HepG2 (cell line): ENCODE results near the gene C22orf31. TPM values are rescaled to one million over a fixed set of nuclear protein-coding genes. Genes with fewer than 3 reads are reported as not detected.
A peak's percentile ranks its signal among the peaks of the same experiment; 100 is the strongest.

ENCODE experiments used
- ARNTL ChIP-seq: sonication (generic); formaldehyde crosslinking; IDR thresholded peaks from 2 replicates; pipeline ENCODE4 v1.4.0; 2020; ENCODE audit warnings: mild to moderate bottlenecking, missing genetic modification reagents
- ATF5 ChIP-seq: sonication (generic); formaldehyde crosslinking; IDR thresholded peaks from 2 replicates; pipeline ENCODE4 v1.4.0; 2020; ENCODE audit warnings: mild to moderate bottlenecking, low read depth, missing genetic modification reagents
- BORCS8-MEF2B ChIP-seq: sonication (generic); formaldehyde crosslinking; IDR thresholded peaks from 2 replicates; pipeline ENCODE4 v1.8.0; 2022; ENCODE audit warnings: mild to moderate bottlenecking, missing genetic modification reagents
- CAMTA2 ChIP-seq: sonication (generic); formaldehyde crosslinking; IDR thresholded peaks from 2 replicates; pipeline ENCODE4 v1.4.0; 2020; ENCODE audit warnings: mild to moderate bottlenecking, missing genetic modification reagents, borderline replicate concordance
- CEBPG ChIP-seq: IDR thresholded peaks from 2 replicates; pipeline ENCODE4 v1.6.1; 2016
- CREB1 ChIP-seq, 2 experiments: fragments of 450-650 bp in 1 of 2; IDR thresholded peaks; 2 replicates each; pipeline ENCODE4 v1.6.1; 2016 to 2017; ENCODE audit warnings: control low read depth in 1 of 2, mild to moderate bottlenecking in 1 of 2, missing compliant biosample characterization in 1 of 2, missing genetic modification characterization in 1 of 2
- EP300 ChIP-seq, 3 experiments: sonication (generic) in 1 of 3; formaldehyde crosslinking in 1 of 3; IDR thresholded peaks; 2 replicates each; pipeline versions ENCODE4 v1.5.1 to v1.6.1; 2011 to 2020; ENCODE audit warnings: low read depth in 2 of 3, low read length in 2 of 3, borderline replicate concordance in 1 of 3, improper control_type of control experiment in 1 of 3, mild to moderate bottlenecking in 1 of 3, missing genetic modification reagents in 1 of 3, moderate library complexity in 1 of 3
- GMEB1 ChIP-seq: sonication (generic); formaldehyde crosslinking; IDR thresholded peaks from 2 replicates; pipeline ENCODE4 v1.5.1; 2020; ENCODE audit warnings: missing genetic modification reagents, mild to moderate bottlenecking, borderline replicate concordance
- GTF2F1 ChIP-seq: fragments of 150-350 bp; IDR thresholded peaks from 2 replicates; pipeline ENCODE4 v1.6.1; 2014; ENCODE audit warnings: low read length
- HNF1B ChIP-seq: sonication (generic); formaldehyde crosslinking; IDR thresholded peaks from 2 replicates; pipeline ENCODE4 v1.5.1; 2020; ENCODE audit warnings: mild to moderate bottlenecking, moderate library complexity, missing genetic modification reagents
- IKZF4 ChIP-seq: sonication (generic); formaldehyde crosslinking; IDR thresholded peaks from 2 replicates; pipeline ENCODE4 v1.5.1; 2020; ENCODE audit warnings: borderline replicate concordance, mild to moderate bottlenecking, low read depth, missing genetic modification reagents; ENCODE audit errors: not compliant biosample characterization
- NAIF1 ChIP-seq: sonication (generic); formaldehyde crosslinking; IDR thresholded peaks from 2 replicates; pipeline ENCODE4 v1.5.0; 2020; ENCODE audit warnings: mild to moderate bottlenecking, missing genetic modification reagents, borderline replicate concordance
- PTBP1 ChIP-seq: fragments of 200-400 bp; formaldehyde crosslinking; IDR thresholded peaks from 2 replicates; pipeline ENCODE4 v1.6.1; 2018; ENCODE audit warnings: low read length, low read depth; ENCODE audit not compliant: poor library complexity, severe bottlenecking
- SCMH1 ChIP-seq: sonication (generic); formaldehyde crosslinking; IDR thresholded peaks from 2 replicates; pipeline ENCODE4 v1.9.0; 2021; ENCODE audit warnings: missing genetic modification reagents, mild to moderate bottlenecking, borderline replicate concordance
- THAP11 ChIP-seq: IDR thresholded peaks from 2 replicates; pipeline ENCODE4 v1.6.1; 2016; ENCODE audit warnings: missing biosample characterization, missing genetic modification reagents
- ZBTB8A ChIP-seq: sonication (generic); formaldehyde crosslinking; IDR thresholded peaks from 2 replicates; pipeline ENCODE4 v1.4.0; 2020; ENCODE audit warnings: mild to moderate bottlenecking, low read depth, missing genetic modification reagents, borderline replicate concordance
- ZNF224 ChIP-seq: sonication (generic); formaldehyde crosslinking; IDR thresholded peaks from 2 replicates; pipeline ENCODE4 v1.5.0; 2020; ENCODE audit warnings: mild to moderate bottlenecking, missing genetic modification reagents
- ZNF33A ChIP-seq: sonication (generic); formaldehyde crosslinking; IDR thresholded peaks from 2 replicates; pipeline ENCODE4 v1.5.1; 2020; ENCODE audit warnings: missing genetic modification reagents, mild to moderate bottlenecking, moderate library complexity, borderline replicate concordance
- ZNF367 ChIP-seq: sonication (generic); formaldehyde crosslinking; IDR thresholded peaks from 2 replicates; pipeline ENCODE4 v1.4.0; 2020; ENCODE audit warnings: missing genetic modification reagents, borderline replicate concordance
- ZNF556 ChIP-seq: sonication (generic); formaldehyde crosslinking; IDR thresholded peaks from 2 replicates; pipeline ENCODE4 v1.4.0; 2020; ENCODE audit warnings: mild to moderate bottlenecking, missing genetic modification reagents, borderline replicate concordance
- ZNF569 ChIP-seq: sonication (generic); formaldehyde crosslinking; IDR thresholded peaks from 2 replicates; pipeline ENCODE4 v1.5.0; 2020; ENCODE audit warnings: mild to moderate bottlenecking, missing genetic modification reagents, moderate library complexity, borderline replicate concordance
- ZNF580 ChIP-seq: IDR thresholded peaks from 2 replicates; pipeline ENCODE4 v1.6.1; 2016; ENCODE audit warnings: low read depth, borderline replicate concordance
- ZNF607 ChIP-seq: sonication (generic); formaldehyde crosslinking; IDR thresholded peaks from 2 replicates; pipeline ENCODE4 v1.5.1; 2020; ENCODE audit warnings: missing genetic modification reagents, mild to moderate bottlenecking, borderline replicate concordance
- ZNF644 ChIP-seq: IDR thresholded peaks from 2 replicates; pipeline ENCODE4 v1.6.1; 2016; ENCODE audit warnings: low read depth
- ZNF780A ChIP-seq: sonication (generic); formaldehyde crosslinking; IDR thresholded peaks from 2 replicates; pipeline ENCODE4 v1.8.0; 2022; ENCODE audit warnings: mild to moderate bottlenecking, missing genetic modification reagents, moderate library complexity
- ZSCAN25 ChIP-seq: sonication (generic); formaldehyde crosslinking; IDR thresholded peaks from 2 replicates; pipeline ENCODE4 v1.8.0; 2022; ENCODE audit warnings: mild to moderate bottlenecking, missing genetic modification reagents
- polyA plus RNA-seq, 8 experiments: library from polyadenylated mRNA; depleted of rRNA in 3 of 8; stranded (reverse) in 7 of 8; unstranded in 1 of 8; fragments of >200 nt; fragmentation: Illumina TruSeq in 4 of 8; extraction: Trizol in 4 of 8; gene quantifications; 2 replicates each; pipeline versions ENCODE4 v1.2.1 to v1.2.3, GENCODE V29; 2011 to 2016; ENCODE audit warnings: low read depth in 4 of 8, missing spikeins in 1 of 8, mixed read lengths in 1 of 8; ENCODE audit not compliant: insufficient read depth in 1 of 8
- total RNA-seq, 5 experiments: library from RNA; depleted of rRNA; stranded (reverse); fragments of >200 nt; fragmentation: Illumina TruSeq; extraction: Trizol; gene quantifications; 2 replicates each; pipeline ENCODE4 v1.2.3, GENCODE V29; 2016; ENCODE audit warnings: low read depth in 1 of 5

Gene C22orf31
- total and polyA plus RNA-seq, 2 of the 13 experiments (the other 11 are each of a cell fraction or from before 2014, with no cell fraction given) = not detected

DNA sequence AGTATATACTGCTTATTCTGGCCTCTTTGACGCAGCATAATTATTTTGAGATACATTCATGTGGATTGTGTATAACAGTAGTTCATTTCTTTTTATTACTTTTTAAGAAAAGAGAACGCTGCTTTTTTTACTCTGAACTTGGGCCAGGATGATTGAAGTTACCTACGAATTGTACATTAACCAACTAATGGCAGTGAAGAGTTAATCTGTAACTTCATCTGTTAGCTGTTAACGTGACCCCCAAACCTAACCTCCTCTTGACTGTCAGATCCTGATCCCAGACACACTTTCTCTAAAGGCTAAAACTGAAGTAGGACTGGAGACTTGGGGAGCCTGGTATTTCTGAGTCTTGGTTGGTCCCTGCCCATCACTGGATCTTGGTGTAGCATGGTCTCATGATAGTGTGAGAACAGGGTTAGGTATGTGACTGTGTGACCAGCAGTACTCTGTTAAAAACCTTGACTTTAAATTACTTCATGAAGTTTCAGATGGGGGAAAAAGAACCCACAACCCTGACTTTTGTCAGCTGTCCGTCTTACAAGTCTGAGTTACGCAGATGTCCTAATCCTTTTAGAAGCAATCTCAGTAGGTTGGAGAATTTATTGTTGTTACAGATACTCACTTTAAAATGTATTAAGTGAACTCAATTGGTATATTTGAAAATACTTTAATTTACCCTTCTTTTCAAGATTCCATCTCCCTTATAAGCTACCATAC is 39.4 kb downstream of the C22orf31 start (continued):
- no peak for TF ChIP-seq GMEB1 (CRISPR knock-in tag)
- TF ChIP-seq BORCS8-MEF2B (CRISPR knock-in tag) = no peak
- no peak for TF ChIP-seq CREB1 (IDR thresholded peaks at IDR 0.05)
- TF ChIP-seq CREB1 (CRISPR knock-in tag; IDR thresholded peaks at IDR 0.05) = peak; percentile 53; the same call in 1 of the 2 replicates
- TF ChIP-seq ZNF224 (CRISPR knock-in tag) = no peak
- TF ChIP-seq ZNF367 = no peak
- no peak for TF ChIP-seq ZNF607 (CRISPR knock-in tag)
- TF ChIP-seq GTF2F1 = no peak
- TF ChIP-seq ZNF33A (CRISPR knock-in tag) = no peak
- TF ChIP-seq CAMTA2 = no peak
- TF ChIP-seq ZNF644 (CRISPR knock-in tag) = no peak
- no peak for TF ChIP-seq SCMH1 (CRISPR knock-in tag)
- TF ChIP-seq ZNF569 (CRISPR knock-in tag) = no peak
- no peak for TF ChIP-seq PTBP1
- TF ChIP-seq ZSCAN25 (CRISPR knock-in tag) = no peak
- TF ChIP-seq ZNF556 (CRISPR knock-in tag) = no peak
- TF ChIP-seq ARNTL (CRISPR knock-in tag) = peak; percentile 87
- TF ChIP-seq EP300 (IDR thresholded peaks at IDR 0.05; ENCODE audit: low read depth in 2 of 2, low read length in 2 of 2) = peak in 1 of 2 experiments; percentile 24; a peak in 1 of 4 replicates
- no peak for TF ChIP-seq EP300 (CRISPR knock-in tag; IDR thresholded peaks at IDR 0.05; ENCODE audit: borderline replicate concordance)
- no peak for TF ChIP-seq NAIF1 (CRISPR knock-in tag)
- no peak for TF ChIP-seq IKZF4
- no peak for TF ChIP-seq THAP11 (CRISPR knock-in tag)
- TF ChIP-seq ATF5 = no peak
- TF ChIP-seq ZNF580 (CRISPR knock-in tag) = no peak
- TF ChIP-seq HNF1B = peak; percentile 90
- no peak for TF ChIP-seq ZBTB8A (CRISPR knock-in tag)
- TF ChIP-seq ZNF780A (CRISPR knock-in tag) = no peak
- no peak; the same call in 1 of the 2 replicates for TF ChIP-seq CEBPG
